Neural progenitor cell (in vitro differentiated cells): Measurements from ENCODE around the gene CBLC.

ENCODE experiments used
- CTCF ChIP-seq: fragments of 200-600 bp; sonication (generic); IDR thresholded peaks from 2 replicates; pipeline ENCODE4 v1.5.1; 2017; ENCODE audit warnings: antibody characterized with exemption, mild to moderate bottlenecking
- EZH2 ChIP-seq: fragments of 200-600 bp; sonication (generic); IDR thresholded peaks from 2 replicates; pipeline ENCODE4 v1.6.1; 2017; ENCODE audit warnings: antibody characterized with exemption, mild to moderate bottlenecking, moderate library complexity

DNA sequence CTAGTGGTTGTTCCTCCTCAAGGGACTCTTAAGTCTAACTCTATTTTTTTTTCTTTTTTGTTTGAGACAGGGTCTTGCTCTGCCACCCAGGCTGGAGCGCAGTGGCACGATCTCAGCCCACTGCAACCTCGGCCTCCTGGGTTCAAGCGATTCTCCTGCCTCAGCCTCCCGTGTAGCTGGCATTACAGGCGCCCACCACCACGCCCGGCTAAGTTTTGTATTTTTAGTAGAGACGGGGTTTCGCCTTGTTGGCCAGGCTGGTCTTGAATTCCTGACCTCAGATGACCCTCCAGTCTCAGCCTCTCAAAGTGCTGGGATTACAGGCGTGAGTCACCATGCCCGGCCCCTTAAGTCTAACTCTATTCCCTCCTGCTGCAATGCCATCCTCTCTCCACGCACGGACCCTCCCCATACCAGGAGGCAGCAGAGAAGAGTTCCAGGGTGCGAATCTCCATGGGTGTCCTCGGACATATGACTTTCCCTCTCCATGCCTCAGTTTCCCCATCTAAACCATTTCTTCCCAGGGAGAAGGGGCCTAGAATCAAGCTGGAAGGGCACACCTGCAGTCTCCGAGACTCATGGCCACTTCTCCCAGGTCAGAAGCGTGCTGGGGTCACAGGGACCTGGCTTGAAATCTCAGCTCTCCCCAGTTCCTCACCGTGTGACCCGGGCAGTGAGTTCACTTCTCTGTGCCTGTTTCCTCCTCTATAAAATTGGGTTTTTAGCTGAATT, 35.2 kb upstream of the CBLC start:
- TF ChIP-seq EZH2: no peak
- TF ChIP-seq CTCF: no peak
